Adrenal gland (tissue), 5 donors: Measurements from ENCODE around the gene CCDC146.
"Not testable (repeated sequence)": the region's sequence is repeated elsewhere in the genome, so short reads cannot be mapped to it uniquely, and the experiment has no call there.

Experiments used
- POLR2A ChIP-seq, 2 donors: fragments of 450-650 bp; IDR thresholded peaks; one replicate each; pipeline ENCODE4 v1.6.1; 2017; ENCODE audit warnings: antibody characterized with exemption in 2 of 2, mild to moderate bottlenecking in 2 of 2, moderate library complexity in 1 of 2
- TF ChIP-seq, protein P1 (sequence below), 6 experiments: fragments of 450-650 bp in 4 of 6; fragments of 200-600 bp in 2 of 6; sonication (generic) in 1 of 6; IDR thresholded peaks; 1 replicate in 5 of 6; 2 replicates in 1 of 6; pipeline versions ENCODE4 v1.5.1 to v1.8.0; 2016 to 2021; ENCODE audit warnings: antibody characterized with exemption in 6 of 6, mild to moderate bottlenecking in 2 of 6, moderate library complexity in 1 of 6
- donor health status: DM: no; HTN: no; CAD: no.

DNA sequence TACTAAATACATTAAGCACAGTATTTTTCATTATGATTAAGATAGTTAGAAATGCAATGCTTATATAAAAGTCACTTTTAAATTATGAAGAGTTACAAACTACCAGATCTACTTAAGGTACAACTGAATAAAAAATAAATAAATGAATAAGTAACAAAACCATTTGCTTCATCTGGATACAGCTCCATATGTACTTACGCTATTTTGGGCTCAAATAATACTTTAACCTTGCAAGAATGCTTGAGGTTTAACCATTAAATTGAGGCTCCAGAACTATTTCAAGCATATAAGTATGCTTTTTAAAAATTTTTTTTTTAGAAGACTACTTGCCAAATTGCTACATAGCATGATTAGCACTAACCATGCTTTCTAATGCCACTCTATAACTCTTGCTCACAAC, 14.1 kb upstream of the CCDC146 start:
- TF ChIP-seq, protein P1, sequence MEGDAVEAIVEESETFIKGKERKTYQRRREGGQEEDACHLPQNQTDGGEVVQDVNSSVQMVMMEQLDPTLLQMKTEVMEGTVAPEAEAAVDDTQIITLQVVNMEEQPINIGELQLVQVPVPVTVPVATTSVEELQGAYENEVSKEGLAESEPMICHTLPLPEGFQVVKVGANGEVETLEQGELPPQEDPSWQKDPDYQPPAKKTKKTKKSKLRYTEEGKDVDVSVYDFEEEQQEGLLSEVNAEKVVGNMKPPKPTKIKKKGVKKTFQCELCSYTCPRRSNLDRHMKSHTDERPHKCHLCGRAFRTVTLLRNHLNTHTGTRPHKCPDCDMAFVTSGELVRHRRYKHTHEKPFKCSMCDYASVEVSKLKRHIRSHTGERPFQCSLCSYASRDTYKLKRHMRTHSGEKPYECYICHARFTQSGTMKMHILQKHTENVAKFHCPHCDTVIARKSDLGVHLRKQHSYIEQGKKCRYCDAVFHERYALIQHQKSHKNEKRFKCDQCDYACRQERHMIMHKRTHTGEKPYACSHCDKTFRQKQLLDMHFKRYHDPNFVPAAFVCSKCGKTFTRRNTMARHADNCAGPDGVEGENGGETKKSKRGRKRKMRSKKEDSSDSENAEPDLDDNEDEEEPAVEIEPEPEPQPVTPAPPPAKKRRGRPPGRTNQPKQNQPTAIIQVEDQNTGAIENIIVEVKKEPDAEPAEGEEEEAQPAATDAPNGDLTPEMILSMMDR (IDR thresholded peaks at IDR 0.05), result not testable (repeated sequence)
- TF ChIP-seq POLR2A (IDR thresholded peaks at IDR 0.05), result not testable (repeated sequence)
